ENCODE results near the gene SNTG2. TPM values are rescaled to one million over a fixed set of nuclear protein-coding genes. Genes with fewer than 3 reads are reported as not detected.

SNTG2 gene
- total RNA-seq, 2 experiments from 2014 or later, result not detected

DNA sequence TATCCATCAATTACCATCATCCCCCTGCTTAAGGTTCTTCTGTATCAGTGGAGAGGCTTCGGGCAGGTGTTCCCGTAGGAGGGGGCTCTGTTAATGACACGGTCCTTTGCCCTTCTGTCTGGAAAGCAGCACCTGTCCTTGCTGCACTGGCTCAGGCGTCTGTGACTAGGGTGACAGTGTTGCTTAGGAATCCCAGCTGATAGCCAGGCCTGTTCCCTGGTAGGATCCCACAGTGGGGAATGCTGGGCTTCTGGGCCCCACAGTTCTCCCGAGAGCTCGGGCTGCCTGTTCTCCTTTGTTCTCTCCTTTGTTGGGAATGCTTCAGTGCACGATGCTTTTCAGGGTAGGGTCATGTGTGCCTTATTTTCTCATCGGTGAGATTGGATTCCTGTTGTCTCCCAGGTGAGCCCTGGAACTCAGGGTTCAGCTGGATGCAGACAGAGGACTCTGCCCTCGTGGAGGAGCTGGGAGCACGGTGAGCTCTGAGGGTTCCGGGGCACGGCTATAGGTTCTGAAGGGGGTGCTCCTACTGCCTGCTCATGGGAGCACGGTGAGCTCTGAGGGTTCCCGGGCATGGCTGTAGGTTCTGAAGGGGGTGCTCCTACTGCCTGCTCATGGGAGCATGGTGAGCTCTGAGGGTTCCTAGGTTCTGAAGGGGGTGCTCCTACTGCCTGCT, 9.6 kb downstream of the SNTG2 start:
- ChIA-PET CTCF (ENCODE audit: unreplicated experiment) (no interaction called here), POLR2A (interaction anchor here (0.9 kb wide), 1 partner anchor 78 kb away, joined by 3 read pairs; no protein-coding TSS in a partner anchor)
- H2AFZ ChIP-seq (ENCODE audit: low read length), result no peak overlapping the region
- no peaks in the 10 kb centered on the region for H3K79me2 ChIP-seq (ENCODE audit: insufficient read depth, low read depth, low read length)
- no peaks in the 10 kb centered on the region for H3K4me1 ChIP-seq (ENCODE audit: insufficient read depth, low read length, poor library complexity, severe bottlenecking)
- intact Hi-C loops (cut with micrococcal nuclease; ENCODE audit: unreplicated experiment), result no loop called here
- TF ChIP-seq EZH2phosphoT487 (IDR thresholded peaks at IDR 0.05; ENCODE audit: borderline replicate concordance, low read depth, low read length), result no peak
- TF ChIP-seq, protein P1, sequence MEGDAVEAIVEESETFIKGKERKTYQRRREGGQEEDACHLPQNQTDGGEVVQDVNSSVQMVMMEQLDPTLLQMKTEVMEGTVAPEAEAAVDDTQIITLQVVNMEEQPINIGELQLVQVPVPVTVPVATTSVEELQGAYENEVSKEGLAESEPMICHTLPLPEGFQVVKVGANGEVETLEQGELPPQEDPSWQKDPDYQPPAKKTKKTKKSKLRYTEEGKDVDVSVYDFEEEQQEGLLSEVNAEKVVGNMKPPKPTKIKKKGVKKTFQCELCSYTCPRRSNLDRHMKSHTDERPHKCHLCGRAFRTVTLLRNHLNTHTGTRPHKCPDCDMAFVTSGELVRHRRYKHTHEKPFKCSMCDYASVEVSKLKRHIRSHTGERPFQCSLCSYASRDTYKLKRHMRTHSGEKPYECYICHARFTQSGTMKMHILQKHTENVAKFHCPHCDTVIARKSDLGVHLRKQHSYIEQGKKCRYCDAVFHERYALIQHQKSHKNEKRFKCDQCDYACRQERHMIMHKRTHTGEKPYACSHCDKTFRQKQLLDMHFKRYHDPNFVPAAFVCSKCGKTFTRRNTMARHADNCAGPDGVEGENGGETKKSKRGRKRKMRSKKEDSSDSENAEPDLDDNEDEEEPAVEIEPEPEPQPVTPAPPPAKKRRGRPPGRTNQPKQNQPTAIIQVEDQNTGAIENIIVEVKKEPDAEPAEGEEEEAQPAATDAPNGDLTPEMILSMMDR (conservative IDR thresholded peaks at IDR 0.05; ENCODE audit: low read length), result no peak
- BruUV-seq (replicated peaks), result no TSS peak
- H3K27ac ChIP-seq (ENCODE audit: low read depth, low read length, poor library complexity, severe bottlenecking), result no peak overlapping the region
- no peaks in the 10 kb centered on the region for H3K9me3 ChIP-seq (ENCODE audit: low read length)
- H3K4me3 ChIP-seq (ENCODE audit: low read depth, low read length, poor library complexity, severe bottlenecking), result no peak overlapping the region
- no peaks in the 10 kb centered on the region for H3K36me3 ChIP-seq (ENCODE audit: insufficient read depth, low read length)
- no peaks in the 10 kb centered on the region for H3K9me2 ChIP-seq (ENCODE audit: insufficient read depth, low read length)
- H3K4me2 ChIP-seq (ENCODE audit: low read length), result no peak overlapping the region
- no peaks in the 10 kb centered on the region for H4K20me1 ChIP-seq (ENCODE audit: insufficient read depth, low read length)
- DNase-seq (ENCODE audit: low spot score), result no peak

DNA sequence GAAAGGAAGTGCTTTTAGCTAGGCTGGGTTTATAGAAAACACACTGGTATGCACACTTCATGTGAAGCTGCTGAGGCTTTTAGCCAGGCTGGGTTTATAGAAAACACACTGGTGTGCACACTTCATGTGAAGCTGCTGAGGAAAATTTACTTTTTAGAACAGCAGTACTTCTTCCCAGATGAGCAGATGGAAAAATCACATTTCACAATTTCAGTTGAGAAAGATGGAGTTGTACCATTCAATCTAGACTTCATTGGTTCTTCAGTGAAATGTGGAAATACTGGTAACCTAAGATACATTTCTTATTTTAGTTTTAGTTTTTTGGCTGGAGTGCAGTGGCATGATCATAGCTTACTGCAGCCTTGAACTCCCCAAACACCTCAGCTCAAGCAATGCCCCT, 11.1 kb downstream of the SNTG2 start:
- H4K20me1 ChIP-seq (ENCODE audit: insufficient read depth, low read length), result no peaks in the 10 kb centered on the region
- no peak overlapping the region for H3K27ac ChIP-seq (ENCODE audit: low read depth, low read length, poor library complexity, severe bottlenecking)
- no peak overlapping the region for H3K4me3 ChIP-seq (ENCODE audit: low read depth, low read length, poor library complexity, severe bottlenecking)
- TF ChIP-seq EZH2phosphoT487 (IDR thresholded peaks at IDR 0.05; ENCODE audit: borderline replicate concordance, low read depth, low read length), result no peak
- TF ChIP-seq, protein P1 (conservative IDR thresholded peaks at IDR 0.05; ENCODE audit: low read length), result no peak
- POLR2A ChIA-PET, result interaction anchor here (0.7 kb wide), 1 partner anchor 603 kb away, joined by 3 read pairs; no protein-coding TSS in a partner anchor
- intact Hi-C loops (cut with micrococcal nuclease; ENCODE audit: unreplicated experiment), result no loop called here
- no peak overlapping the region for H2AFZ ChIP-seq (ENCODE audit: low read length)
- no peaks in the 10 kb centered on the region for H3K9me2 ChIP-seq (ENCODE audit: insufficient read depth, low read length)
- CTCF ChIA-PET (ENCODE audit: unreplicated experiment), result no interaction called here
- no peak for DNase-seq (ENCODE audit: low spot score)
- H3K36me3 ChIP-seq (ENCODE audit: insufficient read depth, low read length), result no peaks in the 10 kb centered on the region
- no TSS peak for BruUV-seq (replicated peaks)
- H3K4me2 ChIP-seq (ENCODE audit: low read length), result no peak overlapping the region
- H3K79me2 ChIP-seq (ENCODE audit: insufficient read depth, low read depth, low read length), result no peaks in the 10 kb centered on the region
- no peaks in the 10 kb centered on the region for H3K9me3 ChIP-seq (ENCODE audit: low read length)
- no peaks in the 10 kb centered on the region for H3K4me1 ChIP-seq (ENCODE audit: insufficient read depth, low read length, poor library complexity, severe bottlenecking)

DNA sequence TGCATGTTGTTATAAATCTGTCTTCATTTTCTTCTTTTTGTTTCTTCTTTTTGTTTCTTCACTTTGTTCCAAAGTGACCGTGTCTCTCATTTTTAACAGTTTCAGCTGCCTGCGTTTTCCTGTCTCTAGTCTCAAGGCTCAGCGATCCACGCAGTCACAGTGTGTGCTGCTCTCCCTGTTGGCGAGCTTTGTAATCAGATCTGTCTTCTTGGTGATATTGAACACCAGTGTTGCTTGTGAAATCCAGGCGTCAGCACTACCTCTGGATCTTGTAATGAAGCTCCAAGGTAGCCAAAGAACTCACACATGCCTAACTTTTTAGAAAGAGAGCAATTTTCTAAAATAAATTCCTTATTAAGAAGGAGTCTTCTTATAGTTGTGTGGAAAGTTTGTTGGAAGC, 13.2 kb downstream of the SNTG2 start:
- H3K9me3 ChIP-seq (ENCODE audit: low read length), result 0 out of 2 replicates have a peak, but pooled peaks cover 5% of the 10 kb centered on the region
- no peak overlapping the region for H3K27ac ChIP-seq (ENCODE audit: low read depth, low read length, poor library complexity, severe bottlenecking)
- H3K36me3 ChIP-seq (ENCODE audit: insufficient read depth, low read length), result no peaks in the 10 kb centered on the region
- no peak overlapping the region for H3K4me2 ChIP-seq (ENCODE audit: low read length)
- no peaks in the 10 kb centered on the region for H4K20me1 ChIP-seq (ENCODE audit: insufficient read depth, low read length)
- TF ChIP-seq EZH2phosphoT487 (IDR thresholded peaks at IDR 0.05; ENCODE audit: borderline replicate concordance, low read depth, low read length), result no peak
- TF ChIP-seq, protein P1 (conservative IDR thresholded peaks at IDR 0.05; ENCODE audit: low read length), result no peak
- H3K4me3 ChIP-seq (ENCODE audit: low read depth, low read length, poor library complexity, severe bottlenecking), result no peak overlapping the region
- H3K79me2 ChIP-seq (ENCODE audit: insufficient read depth, low read depth, low read length), result no peaks in the 10 kb centered on the region
- intact Hi-C loops (cut with micrococcal nuclease; ENCODE audit: unreplicated experiment), result no loop called here
- H3K9me2 ChIP-seq (ENCODE audit: insufficient read depth, low read length), result no peaks in the 10 kb centered on the region
- no peak overlapping the region for H2AFZ ChIP-seq (ENCODE audit: low read length)
- ChIA-PET POLR2A (no interaction called here), CTCF (ENCODE audit: unreplicated experiment) (no interaction called here)
- DNase-seq (ENCODE audit: low spot score), result no peak
- no peaks in the 10 kb centered on the region for H3K4me1 ChIP-seq (ENCODE audit: insufficient read depth, low read length, poor library complexity, severe bottlenecking)
- BruUV-seq (replicated peaks), result no TSS peak
